Posterior vena cava (tissue), 2 donors: Measurements from ENCODE around the gene NPAS3. TPM values are rescaled to one million over a fixed set of nuclear protein-coding genes. Genes with fewer than 3 reads are reported as not detected.

Experiments
- DNase-seq: peaks from one replicate; pipeline ENCODE4 v3.0.0-alpha.2; 2020; ENCODE audit warnings: low spot score
- intact Hi-C, 2 donors: fragments of 100-400 bp; cut with DNase I; formaldehyde crosslinking; loops; one replicate each; pipeline versions ENCODE4 v1.14.1 to v1.14.2; 2022 to 2023
- total RNA-seq, 2 donors: library from RNA; stranded (reverse); fragmentation: NEBNext Ultra II Directional; extraction: Animal tissue kit (Norgen Biotek cat#: 25700); gene quantifications; one replicate each; pipeline ENCODE4 v1.2.1, GENCODE V29; 2021
- donor health status: DM: yes; HTN: yes; CAD: no.
- donor health status: DM: yes; HTN: yes; CAD: no.

Gene NPAS3
- total RNA-seq, 2 donors from 2014 or later, result 1.3 to 2.6 TPM

- no peak for DNase-seq
- intact Hi-C loops, result no loop called here
Measured at GRCh38 chr14:33508126-33509062, 569.7 kb downstream of the NPAS3 start.

GRCh38 chr14:33509454-33509853 is 570.8 kb downstream of the NPAS3 start:
- DNase-seq, result no peak
- intact Hi-C loops, result no loop called here

- no peak for DNase-seq
- intact Hi-C loops, result no loop called here
Measured at GRCh38 chr14:33510063-33510481, 571.4 kb downstream of the NPAS3 start.

- intact Hi-C loops, result no loop called here
- DNase-seq, result no peak
Measured at GRCh38 chr14:33510991-33511390, 572.3 kb downstream of the NPAS3 start.

- intact Hi-C loops, result no loop called here
- DNase-seq, result no peak
Measured at GRCh38 chr14:33511851-33512640, 573.4 kb downstream of the NPAS3 start.

- intact Hi-C loops, result no loop called here
- no peak for DNase-seq
Measured at GRCh38 chr14:33515441-33515840, 576.8 kb downstream of the NPAS3 start.

- DNase-seq, result no peak
- intact Hi-C loops, result no loop called here
Measured at GRCh38 chr14:33515899-33516298, 577.2 kb downstream of the NPAS3 start.

- intact Hi-C loops, result no loop called here
Measured at GRCh38 chr14:33516898-33517436, 578.3 kb downstream of the NPAS3 start.

GRCh38 chr14:33521192-33521591 is 582.5 kb downstream of the NPAS3 start:
- no peak for DNase-seq
- intact Hi-C loops, result no loop called here

More at GRCh38 chr14:33516898-33517436, 578.3 kb downstream of the NPAS3 start:
- DNase-seq, result no peak

GRCh38 chr14:33524244-33524643 is 585.6 kb downstream of the NPAS3 start:
- no peak for DNase-seq
- intact Hi-C loops, result no loop called here

- intact Hi-C loops, result no loop called here
- no peak for DNase-seq
Measured at GRCh38 chr14:33525626-33526025, 586.9 kb downstream of the NPAS3 start.

- intact Hi-C loops, result no loop called here
- DNase-seq, result no peak
Measured at GRCh38 chr14:33527023-33527634, 588.5 kb downstream of the NPAS3 start.

GRCh38 chr14:33528655-33529054 is 590.0 kb downstream of the NPAS3 start:
- intact Hi-C loops, result no loop called here
- DNase-seq, result no peak

GRCh38 chr14:33529787-33530757 is 591.4 kb downstream of the NPAS3 start:
- no peak for DNase-seq
- intact Hi-C loops, result no loop called here

- DNase-seq, result no peak
- intact Hi-C loops, result no loop called here
Measured at GRCh38 chr14:33532553-33532952, 593.9 kb downstream of the NPAS3 start.

GRCh38 chr14:33534104-33534503 is 595.4 kb downstream of the NPAS3 start:
- DNase-seq, result no peak
- intact Hi-C loops, result no loop called here

GRCh38 chr14:33534632-33535031 is 596.0 kb downstream of the NPAS3 start:
- DNase-seq, result no peak
- intact Hi-C loops, result no loop called here

- DNase-seq, result no peak
- intact Hi-C loops, result no loop called here
Measured at GRCh38 chr14:33539918-33540357, 601.3 kb downstream of the NPAS3 start.
